ENCODE data around the gene RNPS1. TPM values are rescaled to one million over a fixed set of nuclear protein-coding genes. Genes with fewer than 3 reads are reported as not detected.

The RNPS1 gene
- total and polyA plus RNA-seq, 9 of the 15 experiments (the other 6 are each of a cell fraction or from before 2014, with no cell fraction given): 44.9 to 338 (median 202) TPM

DNA sequence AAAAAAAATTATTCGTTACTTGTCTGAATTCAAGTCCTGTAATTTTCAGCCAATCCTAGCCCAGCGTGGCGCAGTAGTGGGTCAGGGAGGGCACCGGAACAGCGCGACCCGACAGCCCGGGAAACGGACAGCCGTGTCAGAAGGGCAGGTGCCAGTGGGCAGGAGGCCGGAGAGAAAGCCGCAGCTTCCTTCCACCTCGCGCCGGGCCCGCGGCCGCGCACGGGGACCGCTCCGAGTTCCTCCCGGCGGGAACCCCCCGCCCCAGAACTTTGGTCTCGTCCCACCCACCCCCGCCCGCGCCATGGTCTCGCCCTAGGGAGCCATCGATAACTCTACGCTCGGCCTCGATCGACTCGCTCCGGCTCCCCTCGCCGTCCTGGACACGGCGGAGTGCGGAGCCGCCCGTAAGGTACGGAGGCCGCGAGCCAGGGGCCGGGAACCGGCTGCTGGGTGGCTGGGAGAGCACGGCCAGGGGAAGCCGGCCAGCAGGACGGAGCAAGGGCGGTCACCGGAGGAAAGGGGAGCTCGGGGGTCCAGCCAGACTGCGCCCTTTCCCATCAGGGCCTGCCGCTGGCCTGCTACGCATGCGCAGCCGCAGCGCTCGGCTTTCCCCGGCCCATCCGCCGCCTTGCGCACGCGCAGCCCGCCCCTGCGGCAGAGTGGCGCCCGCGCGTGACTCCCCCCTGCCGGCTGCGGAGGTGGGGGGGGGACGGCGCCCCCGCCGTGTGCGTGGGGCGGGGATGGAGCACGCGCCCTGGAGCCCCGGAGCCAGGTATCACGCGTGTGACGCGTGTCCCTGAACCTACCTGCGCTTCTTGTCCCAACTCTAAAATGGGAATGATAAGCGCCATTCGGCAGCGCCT is 62.6 kb downstream of the RNPS1 start, which contains the start of gene MLST8 (continued):
- TF ChIP-seq RBM39 (optimal IDR thresholded peaks at IDR 0.05; ENCODE audit: low read depth, low read length): no peak
- TF ChIP-seq TFAM (CRISPR knock-in tag; conservative IDR thresholded peaks at IDR 0.05): no peak
- peak; percentile 74 for TF ChIP-seq HCFC1 (IDR thresholded peaks at IDR 0.05; ENCODE audit: low read depth, low read length)
- peak; percentile 41; the same call in 1 of the 2 replicates for TF ChIP-seq NFIC (IDR thresholded peaks at IDR 0.05)
- TF ChIP-seq BHLHE40 (IDR thresholded peaks at IDR 0.05; ENCODE audit: low read length): peak; percentile 87
- TF ChIP-seq TAF1 (IDR thresholded peaks at IDR 0.05; ENCODE audit: control insufficient read depth, extremely low read depth, insufficient read depth, low read length, severe bottlenecking): peak; percentile 87
- TF ChIP-seq ZBTB8A (IDR thresholded peaks at IDR 0.05; ENCODE audit: partially characterized antibody): no peak
- TF ChIP-seq ZNF668 (CRISPR knock-in tag; IDR thresholded peaks at IDR 0.05): 0 out of 2 replicates have a peak, but pooled peaks have one; percentile 48
- no peak; a peak in 1 of 4 replicates for TF ChIP-seq TBL1XR1 (IDR thresholded peaks at IDR 0.05; ENCODE audit: low read length in 2 of 2)
- no peak for TF ChIP-seq ZNF408 (CRISPR knock-in tag; IDR thresholded peaks at IDR 0.05; ENCODE audit: low read depth)
- no peak for TF ChIP-seq ZNF23 (CRISPR knock-in tag; IDR thresholded peaks at IDR 0.05)
- no peak for TF ChIP-seq GTF2A2 (tag; IDR thresholded peaks at IDR 0.05)
- TF ChIP-seq, protein P1, sequence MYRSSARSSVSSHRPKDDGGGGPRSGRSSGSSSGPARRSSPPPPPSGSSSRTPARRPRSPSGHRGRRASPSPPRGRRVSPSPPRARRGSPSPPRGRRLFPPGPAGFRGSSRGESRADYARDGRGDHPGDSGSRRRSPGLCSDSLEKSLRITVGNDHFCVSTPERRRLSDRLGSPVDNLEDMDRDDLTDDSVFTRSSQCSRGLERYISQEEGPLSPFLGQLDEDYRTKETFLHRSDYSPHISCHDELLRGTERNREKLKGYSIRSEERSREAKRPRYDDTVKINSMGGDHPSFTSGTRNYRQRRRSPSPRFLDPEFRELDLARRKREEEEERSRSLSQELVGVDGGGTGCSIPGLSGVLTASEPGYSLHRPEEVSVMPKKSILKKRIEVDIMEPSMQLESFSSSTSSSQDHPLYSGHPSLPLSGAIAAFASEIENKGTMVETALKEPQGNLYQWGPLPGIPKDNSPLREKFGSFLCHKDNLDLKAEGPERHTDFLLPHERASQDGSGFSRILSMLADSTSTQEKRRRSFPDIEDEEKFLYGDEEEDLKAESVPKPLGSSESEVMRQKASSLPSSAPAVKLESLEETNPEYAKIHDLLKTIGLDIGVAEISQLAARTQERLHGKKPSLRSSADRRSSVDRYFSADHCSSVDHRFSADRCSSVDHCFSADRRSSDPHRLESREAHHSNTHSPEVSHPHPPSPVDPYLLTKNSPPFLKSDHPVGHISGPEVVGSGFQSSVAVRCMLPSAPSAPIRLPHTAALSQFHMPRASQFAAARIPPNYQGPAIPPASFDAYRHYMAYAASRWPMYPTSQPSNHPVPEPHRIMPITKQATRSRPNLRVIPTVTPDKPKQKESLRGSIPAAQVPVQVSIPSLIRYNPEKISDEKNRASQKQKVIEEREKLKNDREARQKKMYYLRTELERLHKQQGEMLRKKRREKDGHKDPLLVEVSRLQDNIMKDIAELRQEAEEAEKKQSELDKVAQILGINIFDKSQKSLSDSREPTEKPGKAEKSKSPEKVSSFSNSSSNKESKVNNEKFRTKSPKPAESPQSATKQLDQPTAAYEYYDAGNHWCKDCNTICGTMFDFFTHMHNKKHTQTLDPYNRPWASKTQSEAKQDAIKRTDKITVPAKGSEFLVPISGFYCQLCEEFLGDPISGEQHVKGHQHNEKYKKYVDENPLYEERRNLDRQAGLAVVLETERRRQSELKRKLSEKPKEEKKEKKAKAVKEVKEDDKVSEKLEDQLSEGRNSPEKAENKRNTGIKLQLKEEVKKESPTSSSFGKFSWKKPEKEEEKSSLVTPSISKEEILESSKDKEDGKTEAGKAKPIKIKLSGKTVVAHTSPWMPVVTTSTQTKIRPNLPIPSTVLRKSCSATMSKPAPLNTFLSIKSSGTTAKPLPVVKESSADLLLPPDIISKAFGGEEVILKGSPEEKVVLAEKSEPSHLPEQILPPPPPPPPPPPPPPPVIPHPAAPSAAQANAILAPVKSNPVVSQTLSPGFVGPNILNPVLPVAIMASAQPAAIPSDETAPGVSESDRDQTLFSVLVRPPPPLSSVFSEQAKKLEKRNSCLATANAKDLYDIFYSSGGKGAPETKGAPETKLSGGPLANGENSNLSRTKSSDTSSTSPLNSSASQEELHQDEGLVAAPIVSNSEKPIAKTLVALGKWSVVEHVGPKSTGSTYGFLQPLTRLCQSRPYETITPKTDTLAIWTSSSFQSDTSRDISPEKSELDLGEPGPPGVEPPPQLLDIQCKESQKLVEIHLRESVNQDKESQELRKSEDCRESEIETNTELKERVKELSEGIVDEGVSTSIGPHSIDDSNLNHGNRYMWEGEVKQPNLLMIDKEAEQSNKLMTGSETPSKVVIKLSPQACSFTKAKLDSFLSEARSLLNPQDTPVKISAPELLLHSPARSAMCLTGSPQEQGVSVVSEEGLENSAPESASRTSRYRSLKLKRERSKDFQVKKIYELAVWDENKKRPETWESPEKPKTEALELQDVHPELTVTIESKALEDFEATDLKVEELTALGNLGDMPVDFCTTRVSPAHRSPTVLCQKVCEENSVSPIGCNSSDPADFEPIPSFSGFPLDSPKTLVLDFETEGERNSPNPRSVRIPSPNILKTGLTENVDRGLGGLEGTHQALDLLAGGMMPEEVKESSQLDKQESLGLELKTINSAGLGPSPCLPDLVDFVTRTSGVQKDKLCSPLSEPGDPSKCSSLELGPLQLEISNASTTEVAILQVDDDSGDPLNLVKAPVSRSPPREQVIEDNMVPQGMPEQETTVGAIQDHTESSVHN (IDR thresholded peaks at IDR 0.05; ENCODE audit: borderline replicate concordance in 1 of 2, low read depth in 1 of 2): no peak
- TF ChIP-seq HNRNPL (IDR thresholded peaks at IDR 0.05; ENCODE audit: low read depth, low read length): no peak
- TF ChIP-seq L3MBTL2 (IDR thresholded peaks at IDR 0.05): peak; percentile 93
- TF ChIP-seq GABPB1 (CRISPR knock-in tag; IDR thresholded peaks at IDR 0.05): peak; percentile 85
- peak; percentile 100 for TF ChIP-seq ZBTB17 (CRISPR knock-in tag; IDR thresholded peaks at IDR 0.05)
- no peak for TF ChIP-seq RUNX1 (IDR thresholded peaks at IDR 0.05; ENCODE audit: low read depth)
- no peak for TF ChIP-seq ZNF140 (CRISPR knock-in tag; IDR thresholded peaks at IDR 0.05)
- TF ChIP-seq TAF7 (tag; IDR thresholded peaks at IDR 0.05): peak; percentile 59
- no peak for TF ChIP-seq SMARCC2 (IDR thresholded peaks at IDR 0.05; ENCODE audit: low read depth)

Measured in K562 (cell line).